Measurements from ENCODE around the gene NYAP1.
"Not testable (repeated sequence)": the region's sequence is repeated elsewhere in the genome, so short reads cannot be mapped to it uniquely, and the experiment has no call there.

The NYAP1 gene

DNA sequence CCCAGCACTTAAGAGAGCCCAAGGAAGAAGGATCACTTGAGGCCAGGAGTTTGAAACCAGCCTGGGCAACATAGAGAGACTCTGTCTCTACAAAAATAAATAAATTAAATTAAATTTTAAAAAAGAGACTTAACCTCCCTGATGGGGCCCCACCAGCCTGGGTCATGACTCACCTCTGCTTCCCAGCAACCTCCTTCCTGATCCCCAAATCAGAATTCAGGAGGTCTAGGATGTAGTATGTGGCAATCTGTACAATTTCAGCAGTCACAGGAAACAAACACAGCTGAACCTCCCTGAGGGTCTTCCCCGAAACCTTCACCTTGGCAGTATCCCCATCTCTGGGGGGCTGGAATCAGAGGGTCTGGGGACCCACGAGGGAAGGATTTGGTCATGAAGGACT is 37.7 kb upstream of the NYAP1 start:
- Histone ChIP-seq H3K79me2 (ENCODE audit: insufficient read depth, low read length) (no peaks in the 10 kb centered on the region), H3K4me1 (ENCODE audit: insufficient read depth, low read length, poor library complexity, severe bottlenecking) (peaks cover 12% of the 10 kb centered on the region), H3K9ac (ENCODE audit: low read depth, low read length, poor library complexity, severe bottlenecking) (no peak overlapping the region), H3K9me2 (replicated peaks; ENCODE audit: low read depth, low read length) (no peaks in the 10 kb centered on the region), H3F3A (ENCODE audit: low read depth) (no peaks in the 10 kb centered on the region), H3K4me3 (ENCODE audit: low read length, poor library complexity, severe bottlenecking) (no peak overlapping the region), H3K9me3 (ENCODE audit: insufficient read depth, low read depth, low read length) (no peaks in the 10 kb centered on the region), H3K27me3 (ENCODE audit: insufficient read depth, low read length, poor library complexity, severe bottlenecking) (no peaks in the 10 kb centered on the region), H3K4me2 (ENCODE audit: low read depth, low read length, poor library complexity, severe bottlenecking) (no peak overlapping the region), H3K36me3 (ENCODE audit: insufficient read depth, low read length) (no peaks in the 10 kb centered on the region), H4K20me1 (ENCODE audit: insufficient read depth, low read length, poor library complexity, severe bottlenecking) (no peaks in the 10 kb centered on the region), H2AFZ (ENCODE audit: low read length) (no peak overlapping the region)
- TF ChIP-seq, protein P1, sequence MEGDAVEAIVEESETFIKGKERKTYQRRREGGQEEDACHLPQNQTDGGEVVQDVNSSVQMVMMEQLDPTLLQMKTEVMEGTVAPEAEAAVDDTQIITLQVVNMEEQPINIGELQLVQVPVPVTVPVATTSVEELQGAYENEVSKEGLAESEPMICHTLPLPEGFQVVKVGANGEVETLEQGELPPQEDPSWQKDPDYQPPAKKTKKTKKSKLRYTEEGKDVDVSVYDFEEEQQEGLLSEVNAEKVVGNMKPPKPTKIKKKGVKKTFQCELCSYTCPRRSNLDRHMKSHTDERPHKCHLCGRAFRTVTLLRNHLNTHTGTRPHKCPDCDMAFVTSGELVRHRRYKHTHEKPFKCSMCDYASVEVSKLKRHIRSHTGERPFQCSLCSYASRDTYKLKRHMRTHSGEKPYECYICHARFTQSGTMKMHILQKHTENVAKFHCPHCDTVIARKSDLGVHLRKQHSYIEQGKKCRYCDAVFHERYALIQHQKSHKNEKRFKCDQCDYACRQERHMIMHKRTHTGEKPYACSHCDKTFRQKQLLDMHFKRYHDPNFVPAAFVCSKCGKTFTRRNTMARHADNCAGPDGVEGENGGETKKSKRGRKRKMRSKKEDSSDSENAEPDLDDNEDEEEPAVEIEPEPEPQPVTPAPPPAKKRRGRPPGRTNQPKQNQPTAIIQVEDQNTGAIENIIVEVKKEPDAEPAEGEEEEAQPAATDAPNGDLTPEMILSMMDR (conservative IDR thresholded peaks at IDR 0.05; ENCODE audit: low read length), result no peak
- TF ChIP-seq EZH2phosphoT487 (IDR thresholded peaks at IDR 0.05; ENCODE audit: borderline replicate concordance), result no peak

DNA sequence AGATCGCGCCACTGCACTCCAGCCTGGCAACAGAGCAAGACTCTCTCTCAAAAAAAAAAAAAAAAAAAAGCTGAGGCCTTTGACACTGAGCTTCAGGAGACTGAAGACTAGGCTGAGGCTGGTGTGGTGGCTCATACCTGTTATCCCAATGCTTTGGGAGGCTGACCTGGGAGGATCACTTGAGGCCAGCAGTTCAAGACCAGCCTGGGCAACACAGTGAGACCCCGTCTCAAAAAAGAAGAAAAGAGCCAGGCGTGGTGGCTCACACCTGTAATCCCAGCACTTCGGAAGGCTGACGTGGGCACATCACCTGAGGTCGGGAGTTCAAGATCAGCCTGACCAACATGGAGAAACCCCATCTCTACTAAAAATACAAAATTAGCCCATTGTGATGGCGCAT is 36.4 kb upstream of the NYAP1 start:
- not testable (repeated sequence) for H4K20me1 ChIP-seq (ENCODE audit: insufficient read depth, low read length, poor library complexity, severe bottlenecking); H3K79me2 ChIP-seq (ENCODE audit: insufficient read depth, low read length); H3K4me3 ChIP-seq (ENCODE audit: low read length, poor library complexity, severe bottlenecking); H3K36me3 ChIP-seq (ENCODE audit: insufficient read depth, low read length); H3K9me3 ChIP-seq (ENCODE audit: insufficient read depth, low read depth, low read length); H2AFZ ChIP-seq (ENCODE audit: low read length); H3F3A ChIP-seq (ENCODE audit: low read depth); H3K9ac ChIP-seq (ENCODE audit: low read depth, low read length, poor library complexity, severe bottlenecking); H3K27me3 ChIP-seq (ENCODE audit: insufficient read depth, low read length, poor library complexity, severe bottlenecking); H3K4me2 ChIP-seq (ENCODE audit: low read depth, low read length, poor library complexity, severe bottlenecking); H3K9me2 ChIP-seq (replicated peaks; ENCODE audit: low read depth, low read length)
- H3K4me1 ChIP-seq (ENCODE audit: insufficient read depth, low read length, poor library complexity, severe bottlenecking), result peaks cover 12% of the 10 kb centered on the region

DNA sequence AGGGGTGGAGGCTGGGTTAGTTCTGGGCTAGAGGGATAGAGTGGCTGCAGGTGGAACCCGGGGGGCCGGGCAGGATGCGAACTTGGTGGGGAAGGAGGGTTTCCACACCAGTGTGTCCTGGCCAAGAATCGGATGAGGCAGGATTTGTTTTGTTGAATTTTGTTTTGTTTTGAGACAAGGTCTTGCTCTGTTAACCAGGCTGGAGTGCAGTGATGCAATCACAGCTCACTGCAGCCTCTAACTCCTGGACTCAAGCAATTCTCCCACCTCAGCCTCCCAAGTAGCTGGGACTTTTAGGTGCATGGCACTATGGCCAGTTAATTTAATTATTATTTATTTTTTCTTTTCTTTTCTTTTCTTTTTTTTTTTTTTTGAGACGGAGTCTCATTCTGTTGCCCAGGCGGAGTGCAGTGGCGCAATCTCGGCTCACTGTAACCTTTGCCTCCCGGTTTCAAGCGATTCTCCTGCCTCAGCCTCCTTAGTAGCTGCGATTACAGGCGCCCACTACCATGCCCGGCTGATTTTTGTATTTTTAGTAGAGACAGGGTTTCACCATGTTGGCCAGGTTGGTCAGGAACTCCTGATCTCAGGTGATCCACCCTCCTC is 34.4 kb upstream of the NYAP1 start:
- TF ChIP-seq, protein P1 (conservative IDR thresholded peaks at IDR 0.05; ENCODE audit: low read length), result no peak
- TF ChIP-seq EZH2phosphoT487 (IDR thresholded peaks at IDR 0.05; ENCODE audit: borderline replicate concordance), result no peak
- no peaks in the 10 kb centered on the region for H4K20me1 ChIP-seq (ENCODE audit: insufficient read depth, low read length, poor library complexity, severe bottlenecking)
- H2AFZ ChIP-seq (ENCODE audit: low read length), result no peak overlapping the region
- peaks cover 18% of the 10 kb centered on the region for H3K4me1 ChIP-seq (ENCODE audit: insufficient read depth, low read length, poor library complexity, severe bottlenecking)
- no peaks in the 10 kb centered on the region for H3F3A ChIP-seq (ENCODE audit: low read depth)
- no peaks in the 10 kb centered on the region for H3K36me3 ChIP-seq (ENCODE audit: insufficient read depth, low read length)
- no peak overlapping the region for H3K4me2 ChIP-seq (ENCODE audit: low read depth, low read length, poor library complexity, severe bottlenecking)
- no peak overlapping the region for H3K4me3 ChIP-seq (ENCODE audit: low read length, poor library complexity, severe bottlenecking)
- no peaks in the 10 kb centered on the region for H3K27me3 ChIP-seq (ENCODE audit: insufficient read depth, low read length, poor library complexity, severe bottlenecking)
- H3K9me3 ChIP-seq (ENCODE audit: insufficient read depth, low read depth, low read length), result no peaks in the 10 kb centered on the region
- H3K9me2 ChIP-seq (replicated peaks; ENCODE audit: low read depth, low read length), result no peaks in the 10 kb centered on the region
- no peaks in the 10 kb centered on the region for H3K79me2 ChIP-seq (ENCODE audit: insufficient read depth, low read length)
- H3K9ac ChIP-seq (ENCODE audit: low read depth, low read length, poor library complexity, severe bottlenecking), result no peak overlapping the region

DNA sequence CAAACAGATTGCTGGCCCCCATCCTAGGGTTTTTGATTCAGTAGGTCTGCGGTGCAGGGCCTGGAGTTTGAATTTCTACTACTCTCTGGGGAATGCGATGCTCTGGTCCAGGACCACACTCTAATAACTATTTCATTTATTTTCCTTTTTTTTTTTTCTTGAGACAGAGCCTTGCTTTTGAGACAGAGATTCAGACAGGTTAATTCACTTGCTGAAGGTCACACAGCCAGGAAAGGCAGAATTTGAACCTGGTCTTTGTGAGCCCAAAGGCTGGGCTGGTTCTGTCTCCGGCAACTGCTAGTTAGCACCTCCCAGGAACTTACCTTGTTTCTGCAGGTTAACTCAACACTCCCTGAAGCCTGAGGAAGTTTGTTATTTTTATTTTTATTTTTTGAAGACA is 31.2 kb upstream of the NYAP1 start:
- Histone ChIP-seq H3K4me1 (ENCODE audit: insufficient read depth, low read length, poor library complexity, severe bottlenecking) (peaks cover 21% of the 10 kb centered on the region), H3K4me3 (ENCODE audit: low read length, poor library complexity, severe bottlenecking) (no peak overlapping the region), H2AFZ (ENCODE audit: low read length) (no peak overlapping the region), H4K20me1 (ENCODE audit: insufficient read depth, low read length, poor library complexity, severe bottlenecking) (no peaks in the 10 kb centered on the region), H3F3A (ENCODE audit: low read depth) (no peaks in the 10 kb centered on the region), H3K4me2 (ENCODE audit: low read depth, low read length, poor library complexity, severe bottlenecking) (no peak overlapping the region), H3K9ac (ENCODE audit: low read depth, low read length, poor library complexity, severe bottlenecking) (no peak overlapping the region), H3K9me2 (replicated peaks; ENCODE audit: low read depth, low read length) (no peaks in the 10 kb centered on the region), H3K9me3 (ENCODE audit: insufficient read depth, low read depth, low read length) (no peaks in the 10 kb centered on the region), H3K79me2 (ENCODE audit: insufficient read depth, low read length) (no peaks in the 10 kb centered on the region), H3K36me3 (ENCODE audit: insufficient read depth, low read length) (no peaks in the 10 kb centered on the region), H3K27me3 (ENCODE audit: insufficient read depth, low read length, poor library complexity, severe bottlenecking) (no peaks in the 10 kb centered on the region)
- TF ChIP-seq, protein P1 (conservative IDR thresholded peaks at IDR 0.05; ENCODE audit: low read length), result no peak
- TF ChIP-seq EZH2phosphoT487 (IDR thresholded peaks at IDR 0.05; ENCODE audit: borderline replicate concordance), result no peak

DNA sequence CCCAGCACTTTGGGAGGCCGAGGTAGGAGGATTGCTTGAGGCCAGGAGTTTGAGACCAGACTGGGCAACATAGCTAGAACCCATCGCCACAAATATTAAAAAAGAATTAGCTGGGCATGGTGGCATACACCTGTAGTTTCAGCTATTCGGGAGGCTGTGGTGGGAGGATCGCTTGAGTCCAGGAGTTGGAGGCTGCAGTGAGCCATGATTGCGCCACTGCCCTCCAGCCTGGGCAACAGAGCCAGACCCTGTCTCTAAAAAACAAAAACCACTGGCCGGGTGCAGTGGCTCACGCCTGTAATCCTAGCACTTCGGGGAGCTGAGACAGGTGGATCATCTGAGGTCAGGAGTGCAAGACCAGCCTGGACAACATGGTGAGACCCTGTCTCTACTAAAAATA is 29.9 kb upstream of the NYAP1 start:
- not testable (repeated sequence) for H3K27me3 ChIP-seq (ENCODE audit: insufficient read depth, low read length, poor library complexity, severe bottlenecking); H3K79me2 ChIP-seq (ENCODE audit: insufficient read depth, low read length); H3F3A ChIP-seq (ENCODE audit: low read depth); H3K9me2 ChIP-seq (replicated peaks; ENCODE audit: low read depth, low read length); H3K4me3 ChIP-seq (ENCODE audit: low read length, poor library complexity, severe bottlenecking); H4K20me1 ChIP-seq (ENCODE audit: insufficient read depth, low read length, poor library complexity, severe bottlenecking); H3K36me3 ChIP-seq (ENCODE audit: insufficient read depth, low read length); H3K9me3 ChIP-seq (ENCODE audit: insufficient read depth, low read depth, low read length); H2AFZ ChIP-seq (ENCODE audit: low read length)
- peak overlapping the region; percentile 58 for H3K4me2 ChIP-seq (ENCODE audit: low read depth, low read length, poor library complexity, severe bottlenecking)
- peak overlapping the region; percentile 56 for H3K9ac ChIP-seq (ENCODE audit: low read depth, low read length, poor library complexity, severe bottlenecking)
- H3K4me1 ChIP-seq (ENCODE audit: insufficient read depth, low read length, poor library complexity, severe bottlenecking), result peaks cover 21% of the 10 kb centered on the region

Measured in Loucy (cell line).